Right ventricle myocardium superior (tissue), 1 donor: Measurements from ENCODE around the gene MRPS12. TPM values are rescaled to one million over a fixed set of nuclear protein-coding genes. Genes with fewer than 3 reads are reported as not detected.

Source experiments
- total RNA-seq: library from RNA; stranded (reverse); fragmentation: NEBNext Ultra II Directional; extraction: Animal tissue kit (Norgen Biotek cat#: 25700); gene quantifications from one replicate; pipeline ENCODE4 v1.2.1, GENCODE V29; 2021
- donor health status: DM: no; HTN: yes; CAD: no; lungs with severe emphysema.

Gene MRPS12
- total RNA-seq, 1 donor from 2014 or later: 74.3 TPM

Other genes starting within 250 kb of the MRPS12 start
- gene CAPN12, start 186.5 kb upstream of the MRPS12 start, total RNA-seq: not detected
- gene LGALS7, start 157.4 kb upstream of the MRPS12 start, total RNA-seq: not detected
- gene LGALS7B, start 141.7 kb upstream of the MRPS12 start, total RNA-seq: not detected
- gene LGALS4, start 118.0 kb upstream of the MRPS12 start, total RNA-seq: 0.86 TPM
- 1,260 TPM for gene ECH1, start 99.2 kb upstream of the MRPS12 start, total RNA-seq
- 158 TPM for gene HNRNPL, start 81.0 kb upstream of the MRPS12 start, total RNA-seq
- gene RINL, start 52.7 kb upstream of the MRPS12 start, total RNA-seq: 6.3 TPM
- 96.2 TPM for gene SIRT2, start 31.3 kb upstream of the MRPS12 start, total RNA-seq
- 14.5 TPM for gene NFKBIB, start 31.0 kb upstream of the MRPS12 start, total RNA-seq
- gene CCER2, start 18.8 kb upstream of the MRPS12 start, total RNA-seq: not detected
- 14.5 TPM for gene SARS2, start 181 bp upstream of the MRPS12 start, total RNA-seq
- 1.7 TPM for gene FBXO17, start 44.8 kb downstream of the MRPS12 start, total RNA-seq
- gene FBXO27, start 101.6 kb downstream of the MRPS12 start, total RNA-seq: 13.0 TPM
- not detected for gene ACP7, start 153.4 kb downstream of the MRPS12 start, total RNA-seq
- 14.0 TPM for gene PAK4, start 194.8 kb downstream of the MRPS12 start, total RNA-seq